Testis (tissue), 2 donors: ENCODE data around the gene CDC123.

Experiments used
- CTCF ChIP-seq, 3 experiments: fragments of 450-650 bp in 2 of 3; fragments of 200-600 bp in 1 of 3; sonication (generic) in 1 of 3; IDR thresholded peaks; one replicate each; pipeline ENCODE4 v1.5.1; 2016 to 2019; ENCODE audit warnings: antibody characterized with exemption in 3 of 3, mild to moderate bottlenecking in 2 of 3, moderate library complexity in 1 of 3
- POLR2A ChIP-seq: fragments of 450-650 bp; IDR thresholded peaks from one replicate; pipeline ENCODE4 v1.6.1; 2017; ENCODE audit warnings: antibody characterized with exemption, mild to moderate bottlenecking, moderate library complexity

GRCh38 chr10:12214093-12214492 lies 18.1 kb downstream of the CDC123 start:
- TF ChIP-seq CTCF (IDR thresholded peaks at IDR 0.05), result no peak
- TF ChIP-seq POLR2A, result no peak
